Erythroblast (primary cell): Measurements from ENCODE around the gene SULT1C3.

Source experiments
- GATA1 ChIP-seq: IDR thresholded peaks from 2 replicates; pipeline ENCODE4 v1.6.1; 2011; ENCODE audit warnings: low read depth, mild to moderate bottlenecking, control low read depth, low read length, moderate library complexity
- POLR2A ChIP-seq: IDR thresholded peaks from 2 replicates; pipeline ENCODE4 v1.6.1; 2011; ENCODE audit warnings: mild to moderate bottlenecking, low read length

DNA sequence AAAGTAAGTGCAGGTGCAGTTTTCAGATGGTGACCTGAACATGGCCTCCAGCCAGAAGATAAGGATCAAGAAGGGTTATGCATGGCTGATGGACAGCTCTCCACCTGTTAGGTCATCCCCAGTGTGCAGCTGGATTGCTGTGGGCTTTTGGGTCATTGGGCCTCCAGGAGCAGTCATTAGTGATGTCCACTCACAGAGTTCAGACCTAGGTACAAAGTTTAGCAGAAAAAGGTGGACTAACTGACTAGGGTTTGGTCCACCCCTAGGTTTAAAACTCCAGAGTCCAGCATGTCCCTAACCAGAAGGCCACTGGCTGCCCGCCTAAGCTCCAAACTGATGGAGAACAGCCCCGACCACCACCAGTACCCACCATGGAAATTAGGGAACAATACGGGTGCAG, 30.6 kb downstream of the SULT1C3 start:
- TF ChIP-seq POLR2A, result no peak
- no peak for TF ChIP-seq GATA1
